ENCODE data around the gene ADCY2.

Gene ADCY2

DNA sequence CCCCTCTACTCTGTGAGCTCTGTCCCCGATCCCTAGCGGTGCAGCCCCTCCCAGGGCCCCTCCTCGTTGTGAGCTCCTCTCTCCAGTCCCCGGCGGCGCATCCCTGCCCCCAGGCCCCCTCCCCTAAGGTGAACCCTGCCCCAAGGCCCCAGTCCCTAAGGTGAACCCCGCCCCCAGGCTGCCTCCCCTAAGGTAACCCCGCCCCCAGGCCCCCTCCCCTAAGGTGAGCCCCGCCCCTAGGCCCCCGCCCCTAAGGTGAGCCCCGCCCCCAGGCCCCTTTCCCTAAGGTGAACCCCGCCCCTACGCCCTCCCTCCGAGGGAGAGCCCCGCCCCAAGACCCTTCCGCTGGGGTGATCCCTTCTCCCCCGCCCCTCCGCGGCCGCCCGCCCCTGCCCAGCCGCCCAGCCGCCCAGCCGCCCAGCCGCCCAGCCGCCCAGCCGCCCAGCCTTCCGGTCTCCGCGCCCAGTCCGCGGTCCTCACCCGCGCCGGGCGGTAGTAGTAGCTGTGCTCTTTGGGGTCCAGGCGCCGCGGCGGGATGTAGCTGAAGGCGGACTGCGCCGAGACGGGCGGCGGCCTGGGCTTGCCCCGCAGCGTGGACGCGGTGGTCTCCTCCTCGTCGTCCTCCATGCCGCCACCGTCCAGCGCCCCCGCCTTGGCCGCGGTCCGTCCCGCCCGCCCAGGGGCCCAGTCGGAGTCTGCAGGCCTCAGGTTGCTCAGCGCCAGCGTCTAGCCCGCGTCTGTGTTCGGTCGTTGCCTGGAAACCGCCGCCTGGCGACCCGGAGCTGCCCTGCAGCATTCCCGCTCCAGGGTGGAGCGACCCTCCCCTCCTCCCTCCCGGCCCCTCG lies 454.7 kb downstream of the ADCY2 start, which contains the start of gene CFAP90:
Gene CFAP90 (minus strand): TSS at position 739 of the 845 bp plus-strand sequence. CDS start 112 bp downstream, at position 627.
- peak; percentile 87 for DNase-seq

DNA sequence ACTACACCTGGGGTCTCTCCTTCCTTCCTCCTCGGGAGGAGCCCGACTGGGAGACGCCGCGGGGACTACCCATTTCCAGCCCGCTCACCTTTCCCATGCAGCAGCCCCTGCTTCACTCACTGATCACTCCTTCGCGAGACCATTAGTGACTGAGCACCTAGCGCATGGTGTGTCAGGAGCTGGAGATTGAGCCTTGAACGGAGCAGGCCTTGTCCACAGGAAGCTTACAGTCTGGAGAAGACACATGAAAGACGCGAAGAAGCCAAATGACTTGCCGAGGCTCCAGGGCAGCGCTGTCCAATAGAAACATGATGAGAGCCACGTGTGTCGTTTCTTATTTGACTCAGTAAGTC lies 455.3 kb downstream of the ADCY2 start:
- DNase-seq: no peak

- peak; percentile 57 for DNase-seq
Measured at GRCh38 chr5:7851617-7852289, 455.8 kb downstream of the ADCY2 start.

GRCh38 chr5:7852542-7852941 lies 456.6 kb downstream of the ADCY2 start:
- no peak for DNase-seq

GRCh38 chr5:7852988-7853387 lies 457.1 kb downstream of the ADCY2 start:
- DNase-seq: no peak

DNA sequence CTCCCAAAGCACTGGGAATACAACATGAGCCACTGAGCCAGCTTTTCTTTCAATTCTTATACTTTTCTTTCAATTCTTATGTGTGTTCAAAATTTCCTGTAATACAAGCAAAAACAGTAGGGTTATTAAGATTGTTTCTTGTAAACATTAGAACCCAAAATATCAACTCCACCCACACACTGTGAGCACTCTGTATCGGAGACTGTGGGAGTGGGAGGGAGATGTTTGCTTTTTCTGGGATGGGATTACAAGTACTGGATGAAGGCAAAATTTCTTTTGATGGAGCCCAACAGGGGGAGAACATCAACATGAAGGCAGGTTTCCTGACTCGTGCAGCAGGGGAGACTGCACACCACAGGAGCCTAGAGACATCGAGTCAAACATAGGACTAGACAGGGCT lies 459.7 kb downstream of the ADCY2 start:
- no peak for DNase-seq

- peak; percentile 81 for DNase-seq
Measured at GRCh38 chr5:7856855-7857254, 460.9 kb downstream of the ADCY2 start.

GRCh38 chr5:7857361-7857760 lies 461.4 kb downstream of the ADCY2 start:
- no peak for DNase-seq

- DNase-seq: no peak
Measured at GRCh38 chr5:7857926-7858632, 462.1 kb downstream of the ADCY2 start.

DNA sequence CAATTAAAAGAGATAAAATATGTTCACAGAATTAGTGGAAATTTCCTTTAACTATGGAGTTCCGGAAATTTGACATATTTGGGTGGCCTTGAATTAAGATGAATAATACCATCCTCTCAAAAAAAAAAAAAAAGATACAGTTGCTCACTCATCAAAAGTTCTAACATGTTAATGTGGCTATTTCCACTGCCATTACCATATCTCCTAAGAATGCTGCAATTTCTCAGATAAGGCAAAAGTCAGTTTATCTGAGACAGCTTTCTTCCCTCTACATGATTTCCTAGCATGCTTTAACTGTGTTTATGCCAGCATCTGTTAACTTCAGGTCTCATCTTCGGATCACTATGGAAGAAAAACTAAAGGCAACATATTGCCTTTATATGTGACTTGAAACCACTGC lies 470.3 kb downstream of the ADCY2 start:
- DNase-seq: no peak

GRCh38 chr5:7867260-7867659 lies 471.3 kb downstream of the ADCY2 start:
- DNase-seq: no peak

GRCh38 chr5:7868427-7868772 lies 472.5 kb downstream of the ADCY2 start:
- DNase-seq: no peak

DNA sequence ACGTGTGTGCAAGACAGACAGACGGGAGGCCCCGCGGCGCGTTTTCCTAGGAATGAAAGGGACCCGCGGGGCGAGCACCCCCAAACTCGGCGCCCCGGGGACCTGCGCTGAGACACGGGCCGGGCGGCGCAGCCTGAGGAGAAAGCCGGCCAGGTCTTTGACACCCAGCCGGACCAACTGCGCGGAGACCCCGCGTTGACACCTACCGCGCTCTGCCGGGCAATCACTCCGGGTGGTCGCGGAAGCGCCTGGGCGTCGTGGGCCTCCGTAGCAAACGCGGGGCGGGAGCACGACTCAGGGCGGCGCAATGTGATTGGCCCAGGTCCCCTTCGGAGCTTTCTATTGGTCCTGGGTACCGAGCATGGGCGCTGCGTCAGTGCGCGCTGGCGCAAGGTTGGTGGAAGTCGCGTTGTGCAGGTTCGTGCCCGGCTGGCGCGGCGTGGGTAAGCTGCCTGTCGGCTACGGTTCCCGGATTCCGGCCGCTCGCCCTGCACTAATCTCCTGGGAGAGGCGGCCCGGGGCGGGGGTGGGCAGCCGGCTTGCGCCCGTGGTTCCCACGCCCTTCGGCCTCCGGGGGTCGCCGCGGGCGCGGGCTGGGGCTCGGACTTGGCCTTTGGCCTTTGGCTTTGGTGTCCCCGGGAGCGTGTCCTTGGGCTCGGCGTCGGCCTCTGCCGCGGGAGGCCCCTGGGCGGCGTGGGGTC lies 473.0 kb downstream of the ADCY2 start, which contains the start of the genes FASTKD3 and MTRR:
Gene FASTKD3 (minus strand): TSS at position 259 of the 701 bp plus-strand sequence. CDS start 948 bp downstream, outside the sequence.
Gene MTRR (plus strand): TSS at position 376 of the 701 bp plus-strand sequence. CDS start 1,647 bp downstream, outside the sequence.
- peak; percentile 97 for DNase-seq

DNA sequence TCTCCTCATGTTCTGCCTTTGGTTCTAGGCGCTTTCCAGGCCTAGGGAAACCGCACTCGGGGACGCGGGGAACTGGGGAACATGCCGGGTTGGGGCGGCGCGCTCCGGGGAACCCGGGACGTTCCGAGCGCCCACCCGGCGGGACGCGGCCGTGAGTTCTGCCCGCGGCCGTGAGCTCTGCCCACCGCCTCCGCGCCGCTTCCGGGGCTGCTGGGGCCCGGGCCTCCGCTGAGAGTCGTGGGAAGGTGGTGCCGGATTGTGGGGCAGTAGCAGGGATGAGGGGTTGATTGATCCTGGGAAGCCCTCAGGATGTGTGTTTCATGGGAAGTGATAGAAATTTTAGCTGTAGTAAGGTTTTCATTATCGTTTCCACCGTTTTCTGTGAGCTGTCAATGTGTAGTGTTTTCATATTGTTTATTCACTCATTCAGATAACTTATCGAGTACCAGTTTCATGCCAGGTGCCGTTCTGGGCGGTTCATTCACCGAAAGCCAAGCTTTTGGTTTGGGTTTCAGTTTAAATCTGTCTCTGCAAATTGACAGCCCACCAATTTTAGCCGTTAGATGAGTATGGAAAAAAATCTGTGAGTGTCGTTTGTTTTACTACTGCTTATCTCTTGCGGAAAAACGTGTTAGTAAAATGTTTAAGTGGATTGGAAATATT lies 473.7 kb downstream of the ADCY2 start:
- DNase-seq: peak; percentile 61

DNA sequence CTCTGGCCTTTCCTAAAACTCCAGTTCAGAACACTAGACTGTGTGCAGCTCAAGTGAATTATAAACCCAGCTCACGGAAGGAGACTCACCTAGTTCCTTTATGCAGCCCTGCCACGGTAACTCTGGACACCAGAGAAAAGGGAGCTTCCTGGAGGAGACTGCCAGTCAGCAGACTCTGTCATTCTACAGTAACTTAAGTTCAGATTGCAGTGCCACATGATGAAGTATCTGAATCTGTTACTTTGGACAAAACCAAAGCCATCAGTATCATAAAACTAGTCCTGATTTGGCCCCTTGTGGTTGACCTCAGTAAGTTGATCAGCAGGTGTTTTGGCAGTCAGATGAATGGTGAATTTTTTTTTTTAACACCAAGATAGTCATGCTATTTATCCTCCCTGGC lies 475.7 kb downstream of the ADCY2 start:
- no peak for DNase-seq

DNA sequence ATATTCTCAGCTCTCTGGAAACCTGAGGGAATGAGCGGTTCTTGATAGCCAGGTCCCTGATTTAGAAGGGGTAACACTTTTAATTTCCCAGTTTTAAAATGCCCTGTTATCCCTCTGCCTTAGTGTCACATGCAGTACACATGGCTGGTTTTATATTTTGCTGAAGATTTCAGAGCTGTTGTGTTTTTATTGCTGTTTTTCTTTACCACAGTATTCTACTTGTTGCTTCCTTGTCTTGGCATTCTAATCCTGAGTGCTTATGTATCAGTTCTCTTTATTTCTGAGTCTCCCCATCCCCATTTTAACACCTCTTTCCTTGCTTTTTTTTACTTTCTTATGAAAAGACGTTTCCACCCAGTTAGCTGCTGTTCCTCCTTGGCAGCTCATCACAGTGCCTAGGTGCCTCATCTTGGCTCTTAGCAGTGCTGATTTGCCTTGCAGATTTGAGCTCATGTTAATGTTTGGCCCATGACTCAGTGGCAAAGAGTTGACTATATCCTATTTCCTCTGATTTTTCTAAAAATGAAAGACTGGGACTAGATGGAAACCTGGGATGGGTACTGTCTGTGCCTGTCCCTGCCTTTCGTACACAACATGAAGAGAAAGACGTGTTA lies 476.7 kb downstream of the ADCY2 start:
- DNase-seq: no peak

GRCh38 chr5:7873216-7873615 lies 477.3 kb downstream of the ADCY2 start:
- no peak for DNase-seq

- DNase-seq: no peak
Measured at GRCh38 chr5:7874639-7875038, 478.7 kb downstream of the ADCY2 start.

DNA sequence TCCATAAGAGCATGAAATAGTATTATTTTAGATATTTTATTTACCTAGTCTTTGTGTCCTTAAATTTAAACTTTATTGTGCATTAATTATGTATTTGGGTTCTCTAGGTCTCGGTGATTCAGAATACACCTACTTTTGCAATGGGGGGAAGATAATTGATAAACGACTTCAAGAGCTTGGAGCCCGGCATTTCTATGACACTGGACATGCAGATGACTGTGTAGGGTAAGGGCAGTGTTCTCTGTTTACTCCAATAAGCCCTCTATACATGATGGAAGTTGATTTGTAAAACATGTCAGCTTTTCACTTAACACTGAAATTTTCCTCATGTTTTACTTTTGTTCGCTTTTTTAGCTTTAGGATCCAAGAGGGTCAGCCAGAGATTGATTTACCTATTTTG lies 479.2 kb downstream of the ADCY2 start:
- DNase-seq: no peak

DNA sequence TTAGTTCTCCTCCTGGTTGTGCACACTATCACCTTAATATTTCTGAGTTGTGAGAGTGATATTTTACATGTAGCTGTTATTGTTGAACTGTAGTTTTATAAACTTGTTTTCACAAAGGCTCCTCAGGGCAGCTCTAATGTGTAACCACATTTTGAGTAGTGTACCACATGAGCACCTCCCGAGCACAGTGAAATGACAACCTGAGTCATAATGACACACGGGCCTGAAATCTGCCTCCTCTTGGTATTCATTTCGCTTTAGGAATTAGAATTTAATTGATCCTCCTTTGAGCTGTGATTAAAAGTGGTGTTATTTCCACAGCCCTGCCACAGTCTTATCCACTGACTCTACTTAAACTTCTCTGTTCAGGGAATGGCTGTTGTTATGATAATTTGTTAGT lies 480.9 kb downstream of the ADCY2 start:
- no peak for DNase-seq

DNA sequence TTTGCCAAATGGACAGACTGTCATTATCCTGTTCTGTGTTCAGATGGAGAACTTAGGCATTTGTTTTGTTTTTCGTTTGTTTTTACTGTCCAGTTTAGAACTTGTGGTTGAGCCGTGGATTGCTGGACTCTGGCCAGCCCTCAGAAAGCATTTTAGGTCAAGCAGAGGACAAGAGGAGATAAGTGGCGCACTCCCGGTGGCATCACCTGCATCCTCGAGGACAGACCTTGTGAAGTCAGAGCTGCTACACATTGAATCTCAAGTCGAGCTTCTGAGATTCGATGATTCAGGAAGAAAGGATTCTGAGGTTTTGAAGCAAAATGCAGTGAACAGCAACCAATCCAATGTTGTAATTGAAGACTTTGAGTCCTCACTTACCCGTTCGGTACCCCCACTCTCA lies 481.9 kb downstream of the ADCY2 start:
- peak; percentile 47 for DNase-seq

GRCh38 chr5:7878381-7878873 lies 482.5 kb downstream of the ADCY2 start:
- no peak for DNase-seq
